RWPE1 (cell line): Measurements from ENCODE around the gene MAGEA11.
"Not testable (repeated sequence)": the region's sequence is repeated elsewhere in the genome, so short reads cannot be mapped to it uniquely, and the experiment has no call there.

ENCODE experiments used
- CTCF ChIA-PET: fragments of 350-600 bp; sonication (Branson Sonifier 250); formaldehyde crosslinking; extraction: SDS; loops from one replicate; lab custom pipeline; 2021; lab: Yijun Ruan, JAX
- POLR2A ChIA-PET: fragments of 400-600 bp; formaldehyde crosslinking; extraction: SDS; loops from one replicate; lab custom pipeline; 2020; ENCODE audit warnings: antibody characterized with exemption; ENCODE audit not compliant: low non-redundant PET; lab: Yijun Ruan, JAX
- DNase-seq: peaks from one replicate; pipeline ENCODE4 v3.0.0; 2012; ENCODE audit warnings: low spot score
- H3K27ac ChIP-seq: fragments of 450-650 bp; 2 replicates; pipeline ENCODE4 v1.5.1; 2017
- TF ChIP-seq, protein P1 (sequence below): fragments of 450-650 bp; conservative IDR thresholded peaks from 2 replicates; pipeline ENCODE4 v1.5.1; 2017; ENCODE audit warnings: low read depth, mild to moderate bottlenecking

Gene MAGEA11, protein sequence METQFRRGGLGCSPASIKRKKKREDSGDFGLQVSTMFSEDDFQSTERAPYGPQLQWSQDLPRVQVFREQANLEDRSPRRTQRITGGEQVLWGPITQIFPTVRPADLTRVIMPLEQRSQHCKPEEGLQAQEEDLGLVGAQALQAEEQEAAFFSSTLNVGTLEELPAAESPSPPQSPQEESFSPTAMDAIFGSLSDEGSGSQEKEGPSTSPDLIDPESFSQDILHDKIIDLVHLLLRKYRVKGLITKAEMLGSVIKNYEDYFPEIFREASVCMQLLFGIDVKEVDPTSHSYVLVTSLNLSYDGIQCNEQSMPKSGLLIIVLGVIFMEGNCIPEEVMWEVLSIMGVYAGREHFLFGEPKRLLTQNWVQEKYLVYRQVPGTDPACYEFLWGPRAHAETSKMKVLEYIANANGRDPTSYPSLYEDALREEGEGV

DNA sequence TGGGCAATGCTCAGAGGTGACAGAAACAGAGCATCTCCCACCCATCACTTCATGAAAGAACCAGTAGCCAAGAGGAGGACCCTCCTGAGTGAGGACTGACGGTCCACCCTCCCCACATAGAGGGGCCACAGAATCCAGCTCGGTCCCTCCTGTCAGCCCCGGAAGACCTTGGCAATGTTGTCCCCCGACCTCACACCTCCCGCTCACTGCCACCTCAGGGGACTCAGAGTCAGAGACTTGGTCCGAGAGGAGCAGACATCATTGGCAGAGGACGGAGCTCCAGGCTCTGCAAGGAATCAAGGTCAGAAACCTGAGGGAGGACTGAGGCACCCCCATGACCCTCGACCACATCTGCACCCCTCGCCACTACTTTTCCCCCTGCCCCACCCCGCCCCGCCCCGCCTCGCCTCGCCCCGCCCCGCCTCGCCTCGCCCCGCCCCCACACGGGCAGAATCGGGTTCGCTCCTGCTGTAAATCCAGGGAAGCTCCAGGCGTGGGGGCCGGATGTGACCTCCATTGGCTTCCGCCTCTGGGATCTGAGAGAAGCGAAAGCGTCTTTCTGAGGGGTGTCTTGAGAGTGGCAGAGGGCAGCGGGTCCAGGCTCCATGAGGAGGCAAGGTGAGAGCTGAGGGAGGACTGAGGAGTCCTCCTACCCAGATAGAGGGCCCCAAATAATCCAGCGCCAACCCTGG is at the start of gene MAGEA11:
MAGEA11 (plus strand) TSS at position 516 of the 692 bp plus-strand sequence. CDS start 1,100 bp downstream, outside the sequence.
- ChIA-PET POLR2A (no interaction called here), CTCF (no interaction called here)
- H3K27ac ChIP-seq: no peak within 1 kb of the TSS
- no peak for DNase-seq
- TF ChIP-seq, protein P1, sequence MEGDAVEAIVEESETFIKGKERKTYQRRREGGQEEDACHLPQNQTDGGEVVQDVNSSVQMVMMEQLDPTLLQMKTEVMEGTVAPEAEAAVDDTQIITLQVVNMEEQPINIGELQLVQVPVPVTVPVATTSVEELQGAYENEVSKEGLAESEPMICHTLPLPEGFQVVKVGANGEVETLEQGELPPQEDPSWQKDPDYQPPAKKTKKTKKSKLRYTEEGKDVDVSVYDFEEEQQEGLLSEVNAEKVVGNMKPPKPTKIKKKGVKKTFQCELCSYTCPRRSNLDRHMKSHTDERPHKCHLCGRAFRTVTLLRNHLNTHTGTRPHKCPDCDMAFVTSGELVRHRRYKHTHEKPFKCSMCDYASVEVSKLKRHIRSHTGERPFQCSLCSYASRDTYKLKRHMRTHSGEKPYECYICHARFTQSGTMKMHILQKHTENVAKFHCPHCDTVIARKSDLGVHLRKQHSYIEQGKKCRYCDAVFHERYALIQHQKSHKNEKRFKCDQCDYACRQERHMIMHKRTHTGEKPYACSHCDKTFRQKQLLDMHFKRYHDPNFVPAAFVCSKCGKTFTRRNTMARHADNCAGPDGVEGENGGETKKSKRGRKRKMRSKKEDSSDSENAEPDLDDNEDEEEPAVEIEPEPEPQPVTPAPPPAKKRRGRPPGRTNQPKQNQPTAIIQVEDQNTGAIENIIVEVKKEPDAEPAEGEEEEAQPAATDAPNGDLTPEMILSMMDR: no peak

DNA sequence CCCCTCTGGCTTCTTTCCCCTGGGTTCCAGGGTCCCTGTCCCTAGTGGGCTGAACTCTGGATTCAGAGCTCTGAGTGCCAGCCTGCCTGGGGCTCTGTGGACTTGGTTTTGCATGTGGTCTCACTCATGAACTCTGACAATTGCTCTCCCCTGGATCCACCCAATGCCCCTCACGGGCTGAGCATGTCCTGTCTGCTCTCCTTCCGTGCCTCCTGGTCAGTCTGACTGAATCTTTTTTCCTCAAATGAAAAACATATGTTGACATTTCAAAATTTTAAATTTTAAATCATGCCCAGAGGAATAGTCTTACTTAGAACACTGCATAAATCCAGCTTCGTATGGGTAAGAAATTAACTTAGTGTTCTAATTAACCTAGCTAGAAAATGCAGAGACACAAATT is 36.8 kb upstream of the MAGEA11 start:
- H3K27ac ChIP-seq, POLR2A ChIA-PET, CTCF ChIA-PET, DNase-seq: not testable (repeated sequence)

DNA sequence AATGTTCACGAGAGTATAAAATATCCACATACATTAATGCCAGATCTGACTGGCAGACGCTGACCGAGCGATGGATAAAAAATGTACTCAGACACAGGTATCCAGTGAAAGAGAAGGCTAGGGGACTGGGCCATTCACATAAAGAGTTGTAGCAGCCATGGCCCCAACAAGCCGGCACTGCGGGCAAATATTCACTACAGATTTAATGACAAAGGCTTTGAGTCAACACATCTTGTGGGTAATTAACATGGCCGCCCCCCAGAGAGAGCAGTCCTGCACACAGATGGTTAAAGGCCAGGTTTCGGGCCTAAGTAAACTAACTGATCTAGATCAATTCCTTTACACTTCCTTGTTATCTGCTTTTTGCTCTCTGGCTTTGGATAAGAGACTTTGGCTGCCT is 36.3 kb upstream of the MAGEA11 start:
- DNase-seq, POLR2A ChIA-PET, CTCF ChIA-PET, H3K27ac ChIP-seq: not testable (repeated sequence)

DNA sequence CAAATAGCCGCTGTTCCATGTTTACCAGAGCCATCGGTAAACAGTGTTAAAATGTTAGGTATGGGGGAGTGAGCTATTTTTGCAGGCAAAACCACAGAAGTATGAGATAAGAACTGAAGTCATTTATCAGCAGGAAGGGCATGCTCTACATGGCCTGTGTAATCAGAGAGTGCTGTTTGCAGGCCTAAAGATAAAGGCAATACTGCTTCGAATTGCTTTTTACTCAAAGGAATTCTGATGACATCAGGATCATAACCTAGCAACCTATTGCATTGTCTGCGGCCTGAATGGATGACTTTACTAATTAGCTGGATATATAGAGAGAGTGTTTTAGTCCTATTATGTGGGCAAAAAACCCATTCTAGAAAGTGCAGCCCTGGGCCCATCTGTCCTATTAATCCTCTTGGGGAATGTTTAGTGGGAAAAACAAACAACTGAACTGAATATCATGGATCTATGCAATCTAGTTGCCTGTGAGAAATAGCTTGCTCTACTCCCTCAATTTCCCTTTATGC is 32.6 kb upstream of the MAGEA11 start:
- POLR2A ChIA-PET, DNase-seq, H3K27ac ChIP-seq, CTCF ChIA-PET: not testable (repeated sequence)

DNA sequence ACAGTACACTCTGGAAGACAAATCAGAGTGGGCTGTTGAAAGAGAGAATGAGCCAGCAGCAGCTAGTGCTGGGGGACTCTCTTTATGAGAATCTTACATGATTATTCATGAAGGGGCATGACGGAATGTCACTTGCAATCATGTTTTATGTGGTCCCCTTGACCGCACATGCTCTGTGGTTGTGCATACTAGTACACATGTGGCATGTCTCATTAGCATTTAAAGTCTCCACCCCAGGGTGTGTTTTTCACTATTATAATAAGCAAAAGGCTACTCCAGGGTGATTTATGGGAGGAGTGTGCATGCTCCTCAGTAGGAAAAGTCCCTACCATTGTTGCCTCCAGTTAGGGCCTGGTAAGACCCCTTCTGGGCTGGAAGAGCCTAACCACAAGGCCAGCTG is 30.7 kb upstream of the MAGEA11 start:
- no peak overlapping the region for H3K27ac ChIP-seq
- POLR2A ChIA-PET: no interaction called here
- CTCF ChIA-PET: no interaction called here
- no peak for DNase-seq
- TF ChIP-seq, protein P1: no peak

DNA sequence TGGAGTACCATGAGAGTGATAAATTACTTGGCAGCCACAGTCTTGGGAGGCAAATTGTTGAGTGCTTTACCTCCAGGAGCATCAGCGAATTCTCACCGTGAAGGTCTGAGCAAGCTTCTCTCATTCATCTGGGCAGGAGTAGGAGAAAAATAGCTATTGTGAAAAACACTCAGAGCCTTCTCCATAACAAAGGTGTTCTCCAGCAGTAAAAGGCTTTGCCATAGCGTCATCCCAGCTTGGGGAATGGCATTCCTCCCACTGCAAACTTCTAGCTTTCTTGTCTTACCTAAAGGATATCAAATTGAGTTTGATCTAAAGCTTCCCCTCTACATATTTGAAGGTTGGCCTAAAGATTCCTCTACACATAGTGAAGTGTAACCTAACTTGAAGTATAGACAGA is 29.8 kb upstream of the MAGEA11 start:
- H3K27ac ChIP-seq: no peak overlapping the region
- TF ChIP-seq, protein P1: no peak
- POLR2A ChIA-PET: no interaction called here
- CTCF ChIA-PET: no interaction called here
- no peak for DNase-seq

DNA sequence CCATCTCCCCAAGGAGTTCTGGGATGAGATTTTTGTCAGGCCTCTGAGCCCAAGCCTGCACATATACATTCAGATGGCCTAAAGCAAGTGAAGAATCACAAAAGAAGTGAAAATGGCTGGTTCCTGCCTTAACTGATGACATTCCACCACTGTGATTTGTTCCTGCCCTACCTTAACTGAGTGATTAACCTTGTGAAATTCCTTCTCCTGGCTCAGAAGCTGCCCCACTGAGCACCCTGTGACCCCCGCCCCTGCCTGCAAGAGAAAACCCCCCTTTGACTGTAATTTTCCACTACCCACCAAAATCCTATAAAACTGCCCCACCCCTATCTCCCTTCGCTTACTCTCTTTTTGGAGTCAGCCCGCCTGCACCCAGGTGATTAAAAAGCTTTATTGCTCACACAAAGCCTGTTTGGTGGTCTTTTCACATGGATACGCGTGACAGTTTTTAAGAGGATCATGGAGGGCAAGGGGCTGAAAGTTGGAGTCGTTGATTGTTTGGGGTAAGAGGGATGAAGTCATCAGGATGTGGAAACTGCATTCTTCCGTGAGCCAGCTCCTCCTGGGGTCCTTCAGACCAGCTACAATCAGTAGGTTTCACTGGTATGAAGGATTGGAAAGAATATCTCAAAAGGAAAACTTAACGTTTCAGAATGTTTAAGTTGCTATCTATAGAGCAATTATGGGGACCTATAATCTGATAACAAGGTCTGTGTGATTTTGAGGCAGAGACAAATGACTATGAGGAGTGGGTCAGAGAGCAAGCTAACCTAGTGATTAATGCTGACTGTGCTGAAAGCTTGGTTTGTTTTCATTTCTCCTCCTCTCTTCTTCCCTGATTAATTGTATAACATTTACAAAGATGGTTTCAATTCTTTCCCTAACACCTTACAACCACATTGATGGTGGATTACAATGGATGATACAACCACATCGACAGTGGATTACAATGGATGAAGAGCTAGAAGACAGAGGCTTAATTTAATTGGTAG is 28.6 kb upstream of the MAGEA11 start:
- DNase-seq: no peak
- no peak overlapping the region for H3K27ac ChIP-seq
- ChIA-PET POLR2A (no interaction called here), CTCF (no interaction called here)
- TF ChIP-seq, protein P1: no peak
